Neural crest cell (in vitro differentiated cells): Measurements from ENCODE around the gene PIKFYVE. TPM values are rescaled to one million over a fixed set of nuclear protein-coding genes. Genes with fewer than 3 reads are reported as not detected.

Experiments
- DNase-seq: peaks from one replicate; pipeline ENCODE4 v3.0.0; 2021; ENCODE audit warnings: low read depth, mixed read lengths, low spot score
- H3K27ac Mint-ChIP-seq: one replicate; pipeline ENCODE4 v1.8.0; 2021; ENCODE audit warnings: mild to moderate bottlenecking, mixed read lengths; ENCODE audit not compliant: unreplicated experiment
- H3K27me3 Mint-ChIP-seq: 2 replicates; pipeline ENCODE4 v1.8.0; 2021; ENCODE audit warnings: low read depth, mild to moderate bottlenecking, mixed read lengths
- H3K36me3 Mint-ChIP-seq: 2 replicates; pipeline ENCODE4 v1.8.0; 2021; ENCODE audit warnings: low read depth, mild to moderate bottlenecking, mixed read lengths
- H3K4me1 Mint-ChIP-seq: 2 replicates; pipeline ENCODE4 v1.8.0; 2021; ENCODE audit warnings: mixed read lengths
- H3K4me3 Mint-ChIP-seq: one replicate; pipeline ENCODE4 v1.8.0; 2021; ENCODE audit warnings: mild to moderate bottlenecking, mixed read lengths
- H3K9me3 Mint-ChIP-seq: 2 replicates; pipeline ENCODE4 v1.8.0; 2021; ENCODE audit warnings: mixed read lengths
- CTCF ChIP-seq: fragments of 200-600 bp; sonication (generic); conservative IDR thresholded peaks from 2 replicates; pipeline ENCODE4 v1.5.0; 2021; ENCODE audit warnings: antibody characterized with exemption, mild to moderate bottlenecking
- total RNA-seq: library from RNA; stranded (reverse); gene quantifications from 2 replicates; pipeline ENCODE4 v1.2.1, GENCODE V29; 2021

The PIKFYVE gene
- total RNA-seq, 1 donor from 2014 or later, result 31.4 TPM

GRCh38 chr2:208319391-208319790 lies 53.3 kb downstream of the PIKFYVE start:
- no peaks in the 10 kb centered on the region for H3K27me3 Mint-ChIP-seq
- H3K4me1 Mint-ChIP-seq, result no peaks in the 10 kb centered on the region
- no peak overlapping the region for H3K27ac Mint-ChIP-seq
- no peak for TF ChIP-seq CTCF
- H3K36me3 Mint-ChIP-seq, result peaks cover 38% of the 10 kb centered on the region
- DNase-seq, result no peak
- H3K9me3 Mint-ChIP-seq, result no peaks in the 10 kb centered on the region
- H3K4me3 Mint-ChIP-seq, result no peak overlapping the region

GRCh38 chr2:208320686-208321085 lies 54.6 kb downstream of the PIKFYVE start:
- H3K4me3 Mint-ChIP-seq, result no peak overlapping the region
- H3K4me1 Mint-ChIP-seq, result no peaks in the 10 kb centered on the region
- H3K27me3 Mint-ChIP-seq, result no peaks in the 10 kb centered on the region
- TF ChIP-seq CTCF, result no peak
- DNase-seq, result no peak
- H3K36me3 Mint-ChIP-seq, result peaks cover 29% of the 10 kb centered on the region
- H3K27ac Mint-ChIP-seq, result no peak overlapping the region
- H3K9me3 Mint-ChIP-seq, result no peaks in the 10 kb centered on the region

GRCh38 chr2:208326016-208326415 lies 60.0 kb downstream of the PIKFYVE start:
- Mint-ChIP-seq H3K4me3 (no peak overlapping the region), H3K36me3 (peaks cover 11% of the 10 kb centered on the region), H3K27me3 (no peaks in the 10 kb centered on the region), H3K9me3 (no peaks in the 10 kb centered on the region), H3K27ac (no peak overlapping the region), H3K4me1 (no peaks in the 10 kb centered on the region)
- DNase-seq, result no peak
- TF ChIP-seq CTCF, result no peak

- Mint-ChIP-seq H3K9me3 (no peaks in the 10 kb centered on the region), H3K4me3 (no peak overlapping the region), H3K36me3 (no peaks in the 10 kb centered on the region), H3K4me1 (no peaks in the 10 kb centered on the region), H3K27me3 (no peaks in the 10 kb centered on the region), H3K27ac (no peak overlapping the region)
- no peak for TF ChIP-seq CTCF
- no peak for DNase-seq
Measured at GRCh38 chr2:208329485-208329884, 63.4 kb downstream of the PIKFYVE start.

- Mint-ChIP-seq H3K27me3 (no peaks in the 10 kb centered on the region), H3K36me3 (peaks cover 6% of the 10 kb centered on the region), H3K27ac (no peak overlapping the region), H3K9me3 (no peaks in the 10 kb centered on the region), H3K4me1 (no peaks in the 10 kb centered on the region), H3K4me3 (no peak overlapping the region)
- no peak for DNase-seq
- TF ChIP-seq CTCF, result no peak
Measured at GRCh38 chr2:208334230-208334629, 68.2 kb downstream of the PIKFYVE start.

GRCh38 chr2:208346756-208347155 lies 80.7 kb downstream of the PIKFYVE start:
- Mint-ChIP-seq H3K27ac (no peak overlapping the region), H3K9me3 (no peaks in the 10 kb centered on the region), H3K4me1 (no peaks in the 10 kb centered on the region), H3K27me3 (no peaks in the 10 kb centered on the region), H3K36me3 (peaks cover 17% of the 10 kb centered on the region), H3K4me3 (no peak overlapping the region)
- no peak for TF ChIP-seq CTCF
- DNase-seq, result no peak
